Measurements from ENCODE around the gene OR9Q1. TPM values are rescaled to one million over a fixed set of nuclear protein-coding genes. Genes with fewer than 3 reads are reported as not detected.

Gene OR9Q1
- total and polyA plus RNA-seq, 2 of the 13 experiments (the other 11 are each of a cell fraction or from before 2014, with no cell fraction given): not detected

GRCh38 chr11:58060939-58061672 lies 37.4 kb downstream of the OR9Q1 start (continued):
- TF ChIP-seq ZNF576 (CRISPR knock-in tag; IDR thresholded peaks at IDR 0.05) (no peak), ATF7-NPFF (CRISPR knock-in tag; IDR thresholded peaks at IDR 0.05; ENCODE audit: low read depth) (no peak), ZNF660 (CRISPR knock-in tag; IDR thresholded peaks at IDR 0.05; ENCODE audit: borderline replicate concordance, low read depth) (no peak), TBP (CRISPR knock-in tag; IDR thresholded peaks at IDR 0.05) (no peak), ZFP41 (CRISPR knock-in tag; IDR thresholded peaks at IDR 0.05; ENCODE audit: borderline replicate concordance) (no peak), BRCA1 (CRISPR knock-in tag; IDR thresholded peaks at IDR 0.05) (no peak), MBD4 (IDR thresholded peaks at IDR 0.05; ENCODE audit: borderline replicate concordance, low read length) (no peak), ZNF44 (CRISPR knock-in tag; IDR thresholded peaks at IDR 0.05) (no peak), ZFP62 (CRISPR knock-in tag; IDR thresholded peaks at IDR 0.05) (no peak), ZNF609 (CRISPR knock-in tag; IDR thresholded peaks at IDR 0.05; ENCODE audit: borderline replicate concordance) (no peak; the same call in 1 of the 2 replicates), MYC (CRISPR knock-in tag; IDR thresholded peaks at IDR 0.05; ENCODE audit: borderline replicate concordance) (no peak), NFE2L1 (CRISPR knock-in tag; IDR thresholded peaks at IDR 0.05; ENCODE audit: borderline replicate concordance) (no peak), ZNF770 (CRISPR knock-in tag; IDR thresholded peaks at IDR 0.05) (no peak), ISX (CRISPR knock-in tag; conservative IDR thresholded peaks at IDR 0.05) (no peak), ZFP36L2 (CRISPR knock-in tag; IDR thresholded peaks at IDR 0.05) (no peak)
- TF ChIP-seq, protein P1, sequence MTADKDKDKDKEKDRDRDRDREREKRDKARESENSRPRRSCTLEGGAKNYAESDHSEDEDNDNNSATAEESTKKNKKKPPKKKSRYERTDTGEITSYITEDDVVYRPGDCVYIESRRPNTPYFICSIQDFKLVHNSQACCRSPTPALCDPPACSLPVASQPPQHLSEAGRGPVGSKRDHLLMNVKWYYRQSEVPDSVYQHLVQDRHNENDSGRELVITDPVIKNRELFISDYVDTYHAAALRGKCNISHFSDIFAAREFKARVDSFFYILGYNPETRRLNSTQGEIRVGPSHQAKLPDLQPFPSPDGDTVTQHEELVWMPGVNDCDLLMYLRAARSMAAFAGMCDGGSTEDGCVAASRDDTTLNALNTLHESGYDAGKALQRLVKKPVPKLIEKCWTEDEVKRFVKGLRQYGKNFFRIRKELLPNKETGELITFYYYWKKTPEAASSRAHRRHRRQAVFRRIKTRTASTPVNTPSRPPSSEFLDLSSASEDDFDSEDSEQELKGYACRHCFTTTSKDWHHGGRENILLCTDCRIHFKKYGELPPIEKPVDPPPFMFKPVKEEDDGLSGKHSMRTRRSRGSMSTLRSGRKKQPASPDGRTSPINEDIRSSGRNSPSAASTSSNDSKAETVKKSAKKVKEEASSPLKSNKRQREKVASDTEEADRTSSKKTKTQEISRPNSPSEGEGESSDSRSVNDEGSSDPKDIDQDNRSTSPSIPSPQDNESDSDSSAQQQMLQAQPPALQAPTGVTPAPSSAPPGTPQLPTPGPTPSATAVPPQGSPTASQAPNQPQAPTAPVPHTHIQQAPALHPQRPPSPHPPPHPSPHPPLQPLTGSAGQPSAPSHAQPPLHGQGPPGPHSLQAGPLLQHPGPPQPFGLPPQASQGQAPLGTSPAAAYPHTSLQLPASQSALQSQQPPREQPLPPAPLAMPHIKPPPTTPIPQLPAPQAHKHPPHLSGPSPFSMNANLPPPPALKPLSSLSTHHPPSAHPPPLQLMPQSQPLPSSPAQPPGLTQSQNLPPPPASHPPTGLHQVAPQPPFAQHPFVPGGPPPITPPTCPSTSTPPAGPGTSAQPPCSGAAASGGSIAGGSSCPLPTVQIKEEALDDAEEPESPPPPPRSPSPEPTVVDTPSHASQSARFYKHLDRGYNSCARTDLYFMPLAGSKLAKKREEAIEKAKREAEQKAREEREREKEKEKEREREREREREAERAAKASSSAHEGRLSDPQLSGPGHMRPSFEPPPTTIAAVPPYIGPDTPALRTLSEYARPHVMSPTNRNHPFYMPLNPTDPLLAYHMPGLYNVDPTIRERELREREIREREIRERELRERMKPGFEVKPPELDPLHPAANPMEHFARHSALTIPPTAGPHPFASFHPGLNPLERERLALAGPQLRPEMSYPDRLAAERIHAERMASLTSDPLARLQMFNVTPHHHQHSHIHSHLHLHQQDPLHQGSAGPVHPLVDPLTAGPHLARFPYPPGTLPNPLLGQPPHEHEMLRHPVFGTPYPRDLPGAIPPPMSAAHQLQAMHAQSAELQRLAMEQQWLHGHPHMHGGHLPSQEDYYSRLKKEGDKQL (CRISPR knock-in tag; IDR thresholded peaks at IDR 0.05; ENCODE audit: low read depth): peak; percentile 54; the same call in 1 of the 2 replicates
